ENCODE measurements around the gene CHCHD2. TPM values are rescaled to one million over a fixed set of nuclear protein-coding genes. Genes with fewer than 3 reads are reported as not detected.
A peak's percentile ranks its signal among the peaks of the same experiment; 100 is the strongest.
"Not testable (repeated sequence)": the region's sequence is repeated elsewhere in the genome, so short reads cannot be mapped to it uniquely, and the experiment has no call there.

Gene CHCHD2
- total RNA-seq, 1 experiment from 2014 or later: 510 TPM

- ATAC-seq (peak; percentile 95), DNase-seq (ENCODE audit: low read depth, low spot score) (no peak)
- Histone ChIP-seq H3K27me3 (ENCODE audit: insufficient read depth, low read length) (no peaks in the 10 kb centered on the region), H3K36me3 (ENCODE audit: control insufficient read depth in 1 of 2, insufficient read depth in 2 of 2, low read length in 2 of 2) (no peaks in the 10 kb centered on the region), H3K9me2 (ENCODE audit: insufficient read depth) (no peaks in the 10 kb centered on the region), H4K20me1 (ENCODE audit: insufficient read depth) (no peaks in the 10 kb centered on the region), H3K4me3 (replicated peaks in 1 of 2; ENCODE audit: low read depth in 1 of 2, low read length in 2 of 2) (no peak within 1 kb of the TSS), H3K4me2 (ENCODE audit: low read length) (peak within 1 kb of the TSS; percentile 42; the same call in 1 of the 2 replicates), H2AFZ (ENCODE audit: low read depth, low read length, poor library complexity, severe bottlenecking) (no peak within 1 kb of the TSS), H3K79me2 (ENCODE audit: insufficient read depth, low read length) (no peaks in the 10 kb centered on the region), H3K9ac (ENCODE audit: low read length) (no peak within 1 kb of the TSS), H3K9me3 (ENCODE audit: control insufficient read depth in 1 of 2, insufficient read depth in 1 of 2, low read depth in 1 of 2, low read length in 2 of 2) (no peaks in the 10 kb centered on the region), H3K4me1 (ENCODE audit: control insufficient read depth in 1 of 2, insufficient read depth in 2 of 2, low read length in 2 of 2) (peaks cover 4 to 8% of the 10 kb centered on the region in 2 experiments; a peak in 3 of 4 replicates), H3K27ac (ENCODE audit: low read depth, low read length) (peak within 1 kb of the TSS; percentile 29; the same call in 1 of the 2 replicates)
- CTCF ChIA-PET: interaction anchor here (0.5 to 3.6 kb wide), 9 partner anchors 8 to 650 kb away, joined by 3 to 21 read pairs (median 3); no protein-coding TSS in a partner anchor
- POLR2A ChIA-PET: interaction anchor here (0.8 to 1.3 kb wide), 3 partner anchors 8 to 42 kb away, joined by 3 to 7 read pairs (median 4); partner anchors contain the start of genes CCT6A, CHCHD2 and PSPH
- intact Hi-C loops (cut with micrococcal nuclease): loop anchor here (5.0 kb wide), 1 partner anchor 91 kb away; no protein-coding TSS in a partner anchor
- TF ChIP-seq CTCF (IDR thresholded peaks at IDR 0.05 in 2 of 3, conservative IDR thresholded peaks at IDR 0.05 in 1 of 3; ENCODE audit: borderline replicate concordance in 1 of 3, insufficient read depth in 1 of 3, low read depth in 2 of 3, low read length in 2 of 3) (peak; percentile 39 to 54 (median 54); a peak in 5 of 6 replicates), RAD21 (IDR thresholded peaks at IDR 0.05; ENCODE audit: low read depth) (peak; percentile 59), TCF7L2 (IDR thresholded peaks at IDR 0.05; ENCODE audit: borderline replicate concordance, extremely low read depth, insufficient read depth, insufficient read length) (no peak), ZFX (IDR thresholded peaks at IDR 0.05) (no peak), POLR2AphosphoS5 (IDR thresholded peaks at IDR 0.05; ENCODE audit: low read depth, low read length) (no peak)
- RAD21 ChIA-PET (ENCODE audit: low non-redundant PET in 1 of 2, low total read pairs in 2 of 2, uncharacterized antibody in 2 of 2, unreplicated experiment in 2 of 2): no interaction called here
- BruUV-seq (replicated peaks): no TSS peak
These were observed 13.3 kb downstream of the CHCHD2 start, which contains the start of gene PHKG1 for GRCh38 chr7:56092789-56093531. Gene PHKG1, minus strand, starts transcription at chr7:56092952. Its CDS starts 4,011 bp downstream, at chr7:56088941.

- peak overlapping the region; percentile 42; the same call in 1 of the 2 replicates for H3K4me2 ChIP-seq (ENCODE audit: low read length)
- H3K9me3 ChIP-seq (ENCODE audit: control insufficient read depth in 1 of 2, insufficient read depth in 1 of 2, low read depth in 1 of 2, low read length in 2 of 2); H4K20me1 ChIP-seq (ENCODE audit: insufficient read depth); H3K36me3 ChIP-seq (ENCODE audit: control insufficient read depth in 1 of 2, insufficient read depth in 2 of 2, low read length in 2 of 2); RAD21 ChIA-PET (ENCODE audit: low non-redundant PET in 1 of 2, low total read pairs in 2 of 2, uncharacterized antibody in 2 of 2, unreplicated experiment in 2 of 2); H3K27ac ChIP-seq (ENCODE audit: low read depth, low read length); H3K4me3 ChIP-seq (replicated peaks in 1 of 2; ENCODE audit: low read depth in 1 of 2, low read length in 2 of 2); H3K9me2 ChIP-seq (ENCODE audit: insufficient read depth); H3K9ac ChIP-seq (ENCODE audit: low read length); H3K4me1 ChIP-seq (ENCODE audit: control insufficient read depth in 1 of 2, insufficient read depth in 2 of 2, low read length in 2 of 2); DNase-seq (ENCODE audit: low read depth, low spot score); H3K27me3 ChIP-seq (ENCODE audit: insufficient read depth, low read length); H3K79me2 ChIP-seq (ENCODE audit: insufficient read depth, low read length); ATAC-seq; BruUV-seq (replicated peaks); H2AFZ ChIP-seq (ENCODE audit: low read depth, low read length, poor library complexity, severe bottlenecking): not testable (repeated sequence)
- intact Hi-C loops (cut with micrococcal nuclease): loop anchor here (5.0 kb wide), 1 partner anchor 90 kb away; no protein-coding TSS in a partner anchor
- ChIA-PET CTCF (interaction anchor here (0.5 to 3.6 kb wide), 7 partner anchors 9 to 649 kb away, joined by 3 to 21 read pairs (median 3); no protein-coding TSS in a partner anchor), POLR2A (interaction anchor here (1.3 kb wide), 2 partner anchors 9 to 41 kb away, joined by 4 to 7 read pairs; partner anchors contain the start of genes CCT6A and PSPH)
These were observed 13.9 kb downstream of the CHCHD2 start for GRCh38 chr7:56092388-56092787.

All from HCT116 (cell line).